Transverse colon (tissue), 4 donors: ENCODE data around the gene ATL2.

Experiments
- POLR2A ChIP-seq: fragments of 450-650 bp; IDR thresholded peaks from one replicate; pipeline ENCODE4 v1.6.1; 2016; ENCODE audit warnings: antibody characterized with exemption, mild to moderate bottlenecking, moderate library complexity
- POLR2AphosphoS5 ChIP-seq, 3 donors: sonication (generic); formaldehyde crosslinking; IDR thresholded peaks; one replicate each; pipeline ENCODE4 v1.6.1; 2016; ENCODE audit warnings: antibody characterized with exemption in 3 of 3
- TF ChIP-seq, protein P1 (sequence below), 5 experiments: fragments of 200-600 bp in 3 of 5; fragments of 450-650 bp in 2 of 5; sonication (generic) in 3 of 5; IDR thresholded peaks; 1 replicate in 2 of 5; 2 replicates in 3 of 5; pipeline ENCODE4 v1.5.1; 2016 to 2017; ENCODE audit warnings: antibody characterized with exemption in 5 of 5, inconsistent platforms in 3 of 5, mild to moderate bottlenecking in 2 of 5, moderate library complexity in 1 of 5

DNA sequence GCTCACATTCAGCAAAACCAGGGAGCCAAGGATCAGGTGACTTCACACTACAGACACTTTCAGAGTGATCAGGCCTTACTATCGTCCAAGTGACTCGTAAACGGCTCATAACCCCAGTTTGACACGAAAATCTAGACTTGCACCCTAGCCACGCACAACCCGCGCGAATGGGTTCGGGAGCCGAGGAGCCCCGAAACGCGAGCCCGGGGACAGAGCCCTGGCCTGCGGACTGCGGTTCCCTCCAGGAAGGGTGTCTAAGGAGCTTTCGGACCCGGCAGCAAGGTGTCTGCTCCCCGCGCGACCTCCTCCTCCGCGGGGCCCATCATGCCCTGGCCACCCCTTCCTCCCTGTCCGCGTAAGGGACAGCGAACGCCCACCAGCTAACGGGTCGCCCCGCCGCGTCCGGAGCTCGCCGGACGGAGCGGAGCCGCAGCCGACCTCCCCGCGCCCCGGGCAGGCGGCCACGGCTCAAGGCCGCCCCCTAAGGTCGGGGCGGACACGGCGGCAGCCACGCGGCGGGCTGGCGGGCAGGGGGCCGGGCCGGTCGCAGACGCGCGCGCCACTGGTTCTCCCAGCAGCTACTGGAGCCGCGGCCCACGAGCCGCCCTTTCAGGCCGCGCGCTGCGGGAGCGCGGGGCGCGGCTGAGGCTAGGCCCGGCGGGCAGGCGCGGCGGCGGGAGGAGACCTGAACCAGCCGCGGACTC lies 575 bp downstream of the ATL2 start:
- peak; percentile 5 to 51 (median 28) for TF ChIP-seq POLR2AphosphoS5 (IDR thresholded peaks at IDR 0.05)
- TF ChIP-seq, protein P1, sequence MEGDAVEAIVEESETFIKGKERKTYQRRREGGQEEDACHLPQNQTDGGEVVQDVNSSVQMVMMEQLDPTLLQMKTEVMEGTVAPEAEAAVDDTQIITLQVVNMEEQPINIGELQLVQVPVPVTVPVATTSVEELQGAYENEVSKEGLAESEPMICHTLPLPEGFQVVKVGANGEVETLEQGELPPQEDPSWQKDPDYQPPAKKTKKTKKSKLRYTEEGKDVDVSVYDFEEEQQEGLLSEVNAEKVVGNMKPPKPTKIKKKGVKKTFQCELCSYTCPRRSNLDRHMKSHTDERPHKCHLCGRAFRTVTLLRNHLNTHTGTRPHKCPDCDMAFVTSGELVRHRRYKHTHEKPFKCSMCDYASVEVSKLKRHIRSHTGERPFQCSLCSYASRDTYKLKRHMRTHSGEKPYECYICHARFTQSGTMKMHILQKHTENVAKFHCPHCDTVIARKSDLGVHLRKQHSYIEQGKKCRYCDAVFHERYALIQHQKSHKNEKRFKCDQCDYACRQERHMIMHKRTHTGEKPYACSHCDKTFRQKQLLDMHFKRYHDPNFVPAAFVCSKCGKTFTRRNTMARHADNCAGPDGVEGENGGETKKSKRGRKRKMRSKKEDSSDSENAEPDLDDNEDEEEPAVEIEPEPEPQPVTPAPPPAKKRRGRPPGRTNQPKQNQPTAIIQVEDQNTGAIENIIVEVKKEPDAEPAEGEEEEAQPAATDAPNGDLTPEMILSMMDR (IDR thresholded peaks at IDR 0.05): peak in 4 of 5 experiments; percentile 23 to 49 (median 40)
- TF ChIP-seq POLR2A: peak; percentile 30
